Thymus (tissue), 11 donors: ENCODE measurements around the gene TMEM131L. TPM values are rescaled to one million over a fixed set of nuclear protein-coding genes. Genes with fewer than 3 reads are reported as not detected.

ENCODE experiments used
- DNase-seq, 9 donors: peaks; one replicate each; pipeline ENCODE4 v3.0.0-alpha.2; 2013; ENCODE audit warnings: low spot score in 9 of 9, low read depth in 6 of 9, missing footprints in 1 of 9
- H3K27ac ChIP-seq, 2 donors: one replicate each; pipeline ENCODE4 v1.5.1; 2013; ENCODE audit warnings: control low read depth in 1 of 2, low read depth in 1 of 2, low read length in 1 of 2, mild to moderate bottlenecking in 1 of 2, moderate library complexity in 1 of 2
- H3K27me3 ChIP-seq, 2 donors: one replicate each; pipeline ENCODE4 v1.5.1; 2013; ENCODE audit warnings: low read length in 1 of 2; ENCODE audit not compliant: control insufficient read depth in 2 of 2, insufficient read depth in 1 of 2
- H3K36me3 ChIP-seq, 2 donors: one replicate each; pipeline ENCODE4 v1.5.1; 2013; ENCODE audit warnings: low read length in 1 of 2, mild to moderate bottlenecking in 1 of 2, moderate library complexity in 1 of 2; ENCODE audit not compliant: control insufficient read depth in 2 of 2, insufficient read depth in 2 of 2
- H3K4me1 ChIP-seq, 2 donors: one replicate each; pipeline ENCODE4 v1.5.1; 2013; ENCODE audit warnings: low read length in 2 of 2; ENCODE audit not compliant: control insufficient read depth in 2 of 2, insufficient read depth in 2 of 2
- H3K4me3 ChIP-seq, 2 donors: one replicate each; pipeline ENCODE4 v1.5.1; 2013; ENCODE audit warnings: low read length in 2 of 2, control low read depth in 1 of 2, mild to moderate bottlenecking in 1 of 2
- H3K9me3 ChIP-seq, 2 donors: one replicate each; pipeline ENCODE4 v1.5.1; 2013; ENCODE audit warnings: low read length in 1 of 2, mild to moderate bottlenecking in 1 of 2; ENCODE audit not compliant: control insufficient read depth in 2 of 2, insufficient read depth in 1 of 2
- WGBS: extraction: QIAGEN DNeasy Blood & Tissue Kit; methylation state at CpG from one replicate; pipeline ENCODE4 v1.1.7; 2013; 5-methylcytosine and 5-hydroxymethylcytosine counted together
- polyA plus RNA-seq: library from polyadenylated mRNA; stranded (reverse); fragments of 200-250 nt; gene quantifications from one replicate; pipeline ENCODE4 v1.2.3, GENCODE V29; 2013
- total RNA-seq: library from RNA; stranded (reverse); fragments of 120-200 nt; gene quantifications from one replicate; pipeline ENCODE4 v1.2.4, GENCODE V29; 2013
- donor health status: healthy.

TMEM131L gene
- total and polyA plus RNA-seq, 2 donors: 32.8 to 40.9 TPM

- Histone ChIP-seq H3K27ac (no peak overlapping the region), H3K27me3 (no peaks in the 10 kb centered on the region), H3K36me3 (peaks cover 16 to 50% of the 10 kb centered on the region in 2 donors), H3K9me3 (peaks cover 0 to 4% of the 10 kb centered on the region in 2 donors), H3K4me3 (no peak overlapping the region), H3K4me1 (peaks cover 30 to 45% of the 10 kb centered on the region in 2 donors)
- DNase-seq: no peak
- WGBS: 87% methylated on average over 7 of the region's 7 CpGs
These were observed 69.8 kb downstream of the TMEM131L start for GRCh38 chr4:153535772-153536513.

GRCh38 chr4:153537493-153537960 lies 71.4 kb downstream of the TMEM131L start:
- DNase-seq: no peak
- Histone ChIP-seq H3K27ac (no peak overlapping the region), H3K36me3 (peaks cover 11 to 52% of the 10 kb centered on the region in 2 donors), H3K4me3 (no peak overlapping the region), H3K9me3 (peaks cover 0 to 4% of the 10 kb centered on the region in 2 donors), H3K27me3 (no peaks in the 10 kb centered on the region), H3K4me1 (peaks cover 23 to 50% of the 10 kb centered on the region in 2 donors)
- WGBS: 88% methylated on average over 6 of the region's 6 CpGs

GRCh38 chr4:153538487-153539357 lies 72.6 kb downstream of the TMEM131L start:
- peaks cover 16 to 58% of the 10 kb centered on the region in 2 donors for H3K36me3 ChIP-seq
- H3K4me1 ChIP-seq: peaks cover 23 to 44% of the 10 kb centered on the region in 2 donors
- H3K27ac ChIP-seq: peak overlapping the region in 1 of 2 donors; percentile 2
- DNase-seq: no peak
- no peak overlapping the region for H3K4me3 ChIP-seq
- no peaks in the 10 kb centered on the region for H3K27me3 ChIP-seq
- no peaks in the 10 kb centered on the region for H3K9me3 ChIP-seq
- 93% methylated on average over 17 of the region's 17 CpGs for WGBS

GRCh38 chr4:153539422-153539821 lies 73.3 kb downstream of the TMEM131L start:
- peaks cover 16 to 65% of the 10 kb centered on the region in 2 donors for H3K36me3 ChIP-seq
- H3K4me3 ChIP-seq: no peak overlapping the region
- 79% methylated on average over 3 of the region's 3 CpGs for WGBS
- no peak overlapping the region for H3K27ac ChIP-seq
- DNase-seq: no peak
- no peaks in the 10 kb centered on the region for H3K27me3 ChIP-seq
- H3K9me3 ChIP-seq: no peaks in the 10 kb centered on the region
- peaks cover 23 to 44% of the 10 kb centered on the region in 2 donors for H3K4me1 ChIP-seq

- H3K4me1 ChIP-seq: peaks cover 10 to 30% of the 10 kb centered on the region in 2 donors
- DNase-seq: no peak
- H3K4me3 ChIP-seq: no peak overlapping the region
- H3K27me3 ChIP-seq: no peaks in the 10 kb centered on the region
- 79% methylated on average over 7 of the region's 7 CpGs for WGBS
- H3K9me3 ChIP-seq: no peaks in the 10 kb centered on the region
- peak overlapping the region in 1 of 2 donors; percentile 4 for H3K27ac ChIP-seq
- peaks cover 16 to 63% of the 10 kb centered on the region in 2 donors for H3K36me3 ChIP-seq
These were observed 75.4 kb downstream of the TMEM131L start for GRCh38 chr4:153541456-153542096.

- 90% methylated on average over 6 of the region's 6 CpGs for whole genome bisulfite sequencing
- H3K27ac ChIP-seq: no peak overlapping the region
- peaks cover 10 to 30% of the 10 kb centered on the region in 2 donors for H3K4me1 ChIP-seq
These were observed 76.0 kb downstream of the TMEM131L start for GRCh38 chr4:153542131-153542530.

GRCh38 chr4:153542834-153543233 lies 76.7 kb downstream of the TMEM131L start:
- no peak overlapping the region for H3K27ac ChIP-seq
- no peak for DNase-seq
- H3K36me3 ChIP-seq: peaks cover 15 to 56% of the 10 kb centered on the region in 2 donors
- WGBS: 98% methylated on average over 6 of the region's 6 CpGs
- H3K4me1 ChIP-seq: peaks cover 10 to 25% of the 10 kb centered on the region in 2 donors
- H3K27me3 ChIP-seq: no peaks in the 10 kb centered on the region
- no peak overlapping the region for H3K4me3 ChIP-seq
- H3K9me3 ChIP-seq: no peaks in the 10 kb centered on the region

More at GRCh38 chr4:153542131-153542530, 76.0 kb downstream of the TMEM131L start:
- no peaks in the 10 kb centered on the region for H3K27me3 ChIP-seq
- H3K36me3 ChIP-seq: peaks cover 15 to 59% of the 10 kb centered on the region in 2 donors
- H3K4me3 ChIP-seq: no peak overlapping the region
- DNase-seq: no peak
- H3K9me3 ChIP-seq: no peaks in the 10 kb centered on the region

- peaks cover 13 to 53% of the 10 kb centered on the region in 2 donors for H3K36me3 ChIP-seq
These were observed 77.2 kb downstream of the TMEM131L start for GRCh38 chr4:153543351-153543750.

More at GRCh38 chr4:153543351-153543750, 77.2 kb downstream of the TMEM131L start:
- peaks cover 8 to 22% of the 10 kb centered on the region in 2 donors for H3K4me1 ChIP-seq
- WGBS: 95% methylated on average over 6 of the region's 6 CpGs
- no peaks in the 10 kb centered on the region for H3K27me3 ChIP-seq
- DNase-seq: no peak
- no peaks in the 10 kb centered on the region for H3K9me3 ChIP-seq
- H3K27ac ChIP-seq: no peak overlapping the region
- H3K4me3 ChIP-seq: no peak overlapping the region
